HepG2 (cell line): Measurements from ENCODE around the gene CYB5R3. TPM values are rescaled to one million over a fixed set of nuclear protein-coding genes. Genes with fewer than 3 reads are reported as not detected.
A peak's percentile ranks its signal among the peaks of the same experiment; 100 is the strongest.

Source experiments
- ATF3 ChIP-seq: sonication (generic); formaldehyde crosslinking; IDR thresholded peaks from 2 replicates; pipeline ENCODE4 v1.4.0; 2020; ENCODE audit warnings: missing genetic modification reagents
- BRD4 ChIP-seq: sonication (generic); formaldehyde crosslinking; IDR thresholded peaks from 2 replicates; pipeline ENCODE4 v1.4.0; 2020; ENCODE audit warnings: missing genetic modification reagents
- CBFB ChIP-seq: sonication (generic); formaldehyde crosslinking; IDR thresholded peaks from 2 replicates; pipeline ENCODE4 v1.4.0; 2020; ENCODE audit warnings: missing genetic modification reagents
- ETS1 ChIP-seq: sonication (generic); formaldehyde crosslinking; IDR thresholded peaks from 2 replicates; pipeline ENCODE4 v1.4.0; 2020; ENCODE audit warnings: missing genetic modification reagents
- FLYWCH1 ChIP-seq: sonication (generic); formaldehyde crosslinking; IDR thresholded peaks from 2 replicates; pipeline ENCODE4 v1.8.1; 2023; ENCODE audit warnings: mild to moderate bottlenecking, missing genetic modification reagents
- PLSCR1 ChIP-seq: sonication (generic); formaldehyde crosslinking; IDR thresholded peaks from 2 replicates; pipeline ENCODE4 v1.5.0; 2020; ENCODE audit warnings: missing genetic modification reagents, mild to moderate bottlenecking, borderline replicate concordance
- POLR2AphosphoS5 ChIP-seq: IDR thresholded peaks from 2 replicates; pipeline ENCODE4 v1.6.1; 2012; ENCODE audit warnings: low read depth, low read length
- SCMH1 ChIP-seq: sonication (generic); formaldehyde crosslinking; IDR thresholded peaks from 2 replicates; pipeline ENCODE4 v1.9.0; 2021; ENCODE audit warnings: missing genetic modification reagents, mild to moderate bottlenecking, borderline replicate concordance
- TEF ChIP-seq: sonication (generic); formaldehyde crosslinking; IDR thresholded peaks from 2 replicates; pipeline ENCODE4 v1.5.0; 2020; ENCODE audit warnings: missing genetic modification reagents
- YY1 ChIP-seq: IDR thresholded peaks from 2 replicates; pipeline ENCODE4 v1.6.1; 2011; ENCODE audit warnings: low read length, low read depth, moderate library complexity, mild to moderate bottlenecking; ENCODE audit not compliant: insufficient read depth, insufficient replicate concordance
- ZNF142 ChIP-seq: sonication (generic); formaldehyde crosslinking; IDR thresholded peaks from 2 replicates; pipeline ENCODE4 v1.4.0; 2020; ENCODE audit warnings: missing genetic modification reagents
- ZNF768 ChIP-seq: sonication (generic); formaldehyde crosslinking; IDR thresholded peaks from 2 replicates; pipeline ENCODE4 v1.4.0; 2020; ENCODE audit warnings: missing genetic modification reagents
- ZNF773 ChIP-seq: sonication (generic); formaldehyde crosslinking; IDR thresholded peaks from 2 replicates; pipeline ENCODE4 v1.4.0; 2020; ENCODE audit warnings: missing genetic modification reagents, borderline replicate concordance
- ZNF839 ChIP-seq: sonication (generic); formaldehyde crosslinking; IDR thresholded peaks from 2 replicates; pipeline ENCODE4 v1.4.0; 2020; ENCODE audit warnings: missing genetic modification reagents, mild to moderate bottlenecking, borderline replicate concordance
- polyA plus RNA-seq, 8 experiments: library from polyadenylated mRNA; depleted of rRNA in 3 of 8; stranded (reverse) in 7 of 8; unstranded in 1 of 8; fragments of >200 nt; fragmentation: Illumina TruSeq in 4 of 8; extraction: Trizol in 4 of 8; gene quantifications; 2 replicates each; pipeline versions ENCODE4 v1.2.1 to v1.2.3, GENCODE V29; 2011 to 2016; ENCODE audit warnings: low read depth in 4 of 8, missing spikeins in 1 of 8, mixed read lengths in 1 of 8; ENCODE audit not compliant: insufficient read depth in 1 of 8
- total RNA-seq, 5 experiments: library from RNA; depleted of rRNA; stranded (reverse); fragments of >200 nt; fragmentation: Illumina TruSeq; extraction: Trizol; gene quantifications; 2 replicates each; pipeline ENCODE4 v1.2.3, GENCODE V29; 2016; ENCODE audit warnings: low read depth in 1 of 5
- TF ChIP-seq, protein P1 (sequence below): sonication (generic); formaldehyde crosslinking; IDR thresholded peaks from 2 replicates; pipeline ENCODE4 v1.9.0; 2022; ENCODE audit warnings: missing genetic modification reagents, mild to moderate bottlenecking, borderline replicate concordance
- TF ChIP-seq, protein P2 (sequence below): IDR thresholded peaks from 2 replicates; pipeline ENCODE4 v1.6.1; 2012; ENCODE audit warnings: inconsistent platforms

CYB5R3 gene
- total and polyA plus RNA-seq, 2 of the 13 experiments (the other 11 are each of a cell fraction or from before 2014, with no cell fraction given) = 32.4 to 305 TPM

- TF ChIP-seq ZNF142 (CRISPR knock-in tag) (no peak), BRD4 (CRISPR knock-in tag) (0 out of 2 replicates have a peak, but pooled peaks have one; percentile 47), ZNF839 (no peak), SCMH1 (CRISPR knock-in tag) (no peak), YY1 (peak; percentile 94), POLR2AphosphoS5 (peak; percentile 58), ETS1 (CRISPR knock-in tag) (no peak), PLSCR1 (no peak), CBFB (CRISPR knock-in tag) (peak; percentile 58; the same call in 1 of the 2 replicates), TEF (CRISPR knock-in tag) (no peak), ZNF773 (CRISPR knock-in tag) (no peak), ATF3 (CRISPR knock-in tag) (no peak), FLYWCH1 (CRISPR knock-in tag) (no peak), ZNF768 (peak; percentile 30; the same call in 1 of the 2 replicates)
- TF ChIP-seq, protein P1, sequence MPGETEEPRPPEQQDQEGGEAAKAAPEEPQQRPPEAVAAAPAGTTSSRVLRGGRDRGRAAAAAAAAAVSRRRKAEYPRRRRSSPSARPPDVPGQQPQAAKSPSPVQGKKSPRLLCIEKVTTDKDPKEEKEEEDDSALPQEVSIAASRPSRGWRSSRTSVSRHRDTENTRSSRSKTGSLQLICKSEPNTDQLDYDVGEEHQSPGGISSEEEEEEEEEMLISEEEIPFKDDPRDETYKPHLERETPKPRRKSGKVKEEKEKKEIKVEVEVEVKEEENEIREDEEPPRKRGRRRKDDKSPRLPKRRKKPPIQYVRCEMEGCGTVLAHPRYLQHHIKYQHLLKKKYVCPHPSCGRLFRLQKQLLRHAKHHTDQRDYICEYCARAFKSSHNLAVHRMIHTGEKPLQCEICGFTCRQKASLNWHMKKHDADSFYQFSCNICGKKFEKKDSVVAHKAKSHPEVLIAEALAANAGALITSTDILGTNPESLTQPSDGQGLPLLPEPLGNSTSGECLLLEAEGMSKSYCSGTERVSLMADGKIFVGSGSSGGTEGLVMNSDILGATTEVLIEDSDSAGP (CRISPR knock-in tag) = peak; percentile 56; the same call in 1 of the 2 replicates
- TF ChIP-seq, protein P2, sequence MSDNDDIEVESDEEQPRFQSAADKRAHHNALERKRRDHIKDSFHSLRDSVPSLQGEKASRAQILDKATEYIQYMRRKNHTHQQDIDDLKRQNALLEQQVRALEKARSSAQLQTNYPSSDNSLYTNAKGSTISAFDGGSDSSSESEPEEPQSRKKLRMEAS = peak; percentile 55; the same call in 1 of the 2 replicates
These were observed 67.2 kb downstream of the CYB5R3 start (continued) for GRCh38 chr22:42581762-42582716.
